HG03457 (cell line): ENCODE measurements around the gene ACOT2.
"Not testable (repeated sequence)": the region's sequence is repeated elsewhere in the genome, so short reads cannot be mapped to it uniquely, and the experiment has no call there.

Experiments used
- ATAC-seq: cut with Tn5 transposase; IDR thresholded peaks from one replicate; pipeline ENCODE4 v1.9.1; 2021; ENCODE audit warnings: moderate number of reproducible peaks; ENCODE audit not compliant: unreplicated experiment

ACOT2 gene

GRCh38 chr14:73567951-73568885 is 795 bp upstream of the ACOT2 start:
- ATAC-seq: no peak

GRCh38 chr14:73568886-73569184 is 178 bp upstream of the ACOT2 start:
- not testable (repeated sequence) for ATAC-seq

GRCh38 chr14:73570913-73571312 is 1.9 kb downstream of the ACOT2 start:
- peak; percentile 44 for ATAC-seq

GRCh38 chr14:73573034-73573433 is 4.0 kb downstream of the ACOT2 start:
- not testable (repeated sequence) for ATAC-seq

- ATAC-seq: not testable (repeated sequence)
These were observed 4.7 kb downstream of the ACOT2 start for GRCh38 chr14:73573740-73574139.

- not testable (repeated sequence) for ATAC-seq
These were observed 5.2 kb downstream of the ACOT2 start for GRCh38 chr14:73574251-73574650.

GRCh38 chr14:73576391-73576790 is 7.4 kb downstream of the ACOT2 start:
- ATAC-seq: no peak

- ATAC-seq: not testable (repeated sequence)
These were observed 8.2 kb downstream of the ACOT2 start for GRCh38 chr14:73577214-73577613.

- ATAC-seq: not testable (repeated sequence)
These were observed 13.3 kb downstream of the ACOT2 start for GRCh38 chr14:73582102-73582979.

- no peak for ATAC-seq
These were observed 19.7 kb downstream of the ACOT2 start for GRCh38 chr14:73588695-73589094.

GRCh38 chr14:73589116-73589515 is 20.1 kb downstream of the ACOT2 start:
- ATAC-seq: no peak

- ATAC-seq: not testable (repeated sequence)
These were observed 21.6 kb downstream of the ACOT2 start for GRCh38 chr14:73590673-73591004.

- ATAC-seq: no peak
These were observed 22.9 kb downstream of the ACOT2 start, which contains the start of gene ACOT4 for GRCh38 chr14:73591690-73592449. Gene ACOT4, plus strand, starts transcription at chr14:73591873. Its CDS starts 87 bp downstream, at chr14:73591960.

GRCh38 chr14:73594491-73594890 is 25.5 kb downstream of the ACOT2 start:
- ATAC-seq: no peak

GRCh38 chr14:73599499-73599898 is 30.5 kb downstream of the ACOT2 start:
- ATAC-seq: no peak

GRCh38 chr14:73602994-73603393 is 34.0 kb downstream of the ACOT2 start:
- ATAC-seq: no peak

GRCh38 chr14:73606271-73606670 is 37.3 kb downstream of the ACOT2 start:
- no peak for ATAC-seq

- no peak for ATAC-seq
These were observed 38.2 kb downstream of the ACOT2 start for GRCh38 chr14:73607241-73607640.

- no peak for ATAC-seq
These were observed 41.7 kb downstream of the ACOT2 start for GRCh38 chr14:73610687-73611086.

- peak; percentile 48 for ATAC-seq
These were observed 43.5 kb downstream of the ACOT2 start, which contains the start of gene ACOT6 for GRCh38 chr14:73612339-73613045. Gene ACOT6, plus strand, starts transcription at chr14:73612517. Its CDS starts 55 bp downstream, at chr14:73612572.
